ENCODE results near the gene TDRD7.

Gene TDRD7

DNA sequence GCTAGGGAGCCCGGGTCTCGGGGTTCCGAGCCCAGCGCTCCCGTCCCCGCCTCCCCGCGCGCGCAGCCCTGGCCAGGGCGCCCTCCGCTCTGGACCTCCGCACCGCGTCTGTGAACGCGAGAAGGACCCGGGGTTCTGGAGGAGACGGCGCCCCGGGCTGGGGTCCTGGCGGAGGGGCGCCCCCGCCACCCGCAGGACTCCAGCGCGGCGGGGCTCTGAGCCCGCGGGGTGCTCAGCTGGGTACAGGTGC, 90.0 kb downstream of the TDRD7 start:
- peak overlapping the region in 4 of 5 donors; percentile 64 to 77 (median 68) for H3K4me3 ChIP-seq (ENCODE audit: low read depth in 1 of 5, low read length in 5 of 5)
- no peaks in the 10 kb centered on the region for H3K9me3 ChIP-seq (ENCODE audit: control insufficient read depth in 5 of 5, low read length in 5 of 5)
- peaks cover 0 to 12% (median 6%) of the 10 kb centered on the region in 5 donors for H3K27me3 ChIP-seq (ENCODE audit: control insufficient read depth in 5 of 5, insufficient read depth in 4 of 5, low read length in 5 of 5)
- H3K27ac ChIP-seq (ENCODE audit: low read depth, low read length) = no peak overlapping the region
- peaks cover 0 to 23% (median 21%) of the 10 kb centered on the region in 5 donors for H3K4me1 ChIP-seq (ENCODE audit: control insufficient read depth in 5 of 5, insufficient read depth in 5 of 5, low read length in 5 of 5)
- peaks cover 0 to 2% (median 1%) of the 10 kb centered on the region in 5 donors for H3K36me3 ChIP-seq (ENCODE audit: control insufficient read depth in 5 of 5, insufficient read depth in 5 of 5, low read length in 5 of 5)
- peak overlapping the region in 3 of 5 donors; percentile 32 to 61 (median 60) for H3K9ac ChIP-seq (ENCODE audit: low read length in 5 of 5)

DNA sequence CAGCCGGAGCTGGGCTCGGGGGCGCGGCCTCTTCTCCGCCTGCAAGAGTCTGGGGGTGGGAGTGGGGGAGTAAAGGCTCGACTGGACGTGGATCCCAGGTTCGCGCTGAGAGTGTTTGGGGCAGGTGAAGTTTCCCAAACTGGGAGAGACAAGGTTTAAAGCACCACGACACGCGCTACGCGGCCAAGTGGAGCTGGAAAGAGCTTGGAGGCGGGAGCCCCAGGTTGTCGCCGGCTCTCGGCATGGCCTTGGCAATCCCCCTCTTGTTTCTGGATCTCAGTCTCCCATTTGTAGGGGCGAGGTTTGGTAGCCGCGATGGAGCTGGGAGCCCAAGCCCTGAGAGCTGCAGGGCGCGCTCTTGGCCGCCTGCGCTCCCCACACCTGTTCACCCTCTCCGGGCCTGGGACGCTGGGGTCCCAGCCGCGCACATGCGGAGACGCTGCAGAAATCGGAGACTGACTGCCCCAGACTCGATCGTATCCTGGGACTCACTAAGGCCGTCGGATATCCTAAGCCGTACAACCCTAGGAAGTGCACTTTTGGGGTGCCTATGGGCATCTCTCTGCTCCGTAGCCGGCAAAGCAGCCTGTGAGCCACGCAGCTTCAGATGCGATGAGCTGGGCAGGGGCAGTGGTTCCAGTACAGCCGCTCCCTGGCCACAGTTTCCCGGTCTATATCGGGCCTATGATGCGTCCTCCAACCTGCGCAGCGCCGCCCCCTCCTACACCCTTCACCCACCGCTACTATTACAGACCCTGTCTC, 90.5 kb downstream of the TDRD7 start:
- Histone ChIP-seq H3K4me3 (ENCODE audit: low read depth in 1 of 5, low read length in 5 of 5) (peak overlapping the region; percentile 60 to 77 (median 66)), H3K4me1 (ENCODE audit: control insufficient read depth in 5 of 5, insufficient read depth in 5 of 5, low read length in 5 of 5) (peaks cover 0 to 23% (median 21%) of the 10 kb centered on the region in 5 donors), H3K36me3 (ENCODE audit: control insufficient read depth in 5 of 5, insufficient read depth in 5 of 5, low read length in 5 of 5) (no peaks in the 10 kb centered on the region), H3K9me3 (ENCODE audit: control insufficient read depth in 5 of 5, low read length in 5 of 5) (no peaks in the 10 kb centered on the region), H3K27ac (ENCODE audit: low read depth, low read length) (no peak overlapping the region), H3K27me3 (ENCODE audit: control insufficient read depth in 5 of 5, insufficient read depth in 4 of 5, low read length in 5 of 5) (peaks cover 0 to 12% (median 6%) of the 10 kb centered on the region in 5 donors), H3K9ac (ENCODE audit: low read length in 5 of 5) (peak overlapping the region in 3 of 5 donors; percentile 32 to 61 (median 60))

DNA sequence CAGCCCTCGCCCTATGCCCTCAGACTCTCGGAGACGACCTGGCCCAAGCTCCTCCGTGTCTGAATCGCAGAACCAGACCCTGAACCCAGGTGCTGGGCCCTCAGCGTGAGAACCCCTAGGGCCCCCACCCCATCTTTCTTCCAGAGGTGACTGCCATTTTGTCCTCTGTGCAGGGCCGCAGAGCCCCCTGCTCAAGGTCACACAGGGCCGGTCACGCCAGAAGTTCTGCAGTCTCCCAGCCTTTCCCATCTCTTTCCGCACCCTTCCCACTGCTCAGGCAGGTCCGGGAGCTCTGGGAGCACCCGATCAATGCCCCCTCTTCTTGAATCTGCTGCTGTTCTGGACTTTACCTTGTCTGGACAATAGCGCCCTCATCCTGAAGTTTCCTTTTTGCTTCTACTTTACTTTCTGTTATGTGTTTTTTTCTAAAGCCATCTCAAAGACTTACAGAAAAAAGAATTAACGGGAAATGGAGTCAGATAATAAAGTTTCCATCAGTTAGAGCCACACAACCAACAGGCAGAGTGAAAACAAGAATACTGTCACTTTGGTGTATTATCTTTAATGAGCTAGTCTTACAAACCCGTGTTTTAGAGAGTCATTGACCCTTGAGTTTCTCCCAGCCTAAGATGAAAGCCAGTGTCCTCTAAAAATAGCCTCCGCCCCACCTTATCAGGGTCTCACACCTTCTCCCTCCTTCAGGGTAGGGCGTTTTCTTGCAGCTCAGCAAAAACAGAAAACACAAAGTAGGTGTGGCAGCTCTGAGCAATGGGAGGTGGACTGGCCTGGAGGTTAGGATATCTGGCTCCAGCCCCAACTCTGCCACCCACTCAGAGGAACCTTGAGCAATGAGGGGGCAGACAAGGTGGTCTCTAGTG, 91.3 kb downstream of the TDRD7 start:
- no peak overlapping the region for H3K27ac ChIP-seq (ENCODE audit: low read depth, low read length)
- H3K36me3 ChIP-seq (ENCODE audit: control insufficient read depth in 5 of 5, insufficient read depth in 5 of 5, low read length in 5 of 5) = no peaks in the 10 kb centered on the region
- H3K4me3 ChIP-seq (ENCODE audit: low read depth in 1 of 5, low read length in 5 of 5) = peak overlapping the region in 4 of 5 donors; percentile 64 to 77 (median 68)
- peak overlapping the region in 1 of 5 donors; percentile 60 for H3K9ac ChIP-seq (ENCODE audit: low read length in 5 of 5)
- H3K9me3 ChIP-seq (ENCODE audit: control insufficient read depth in 5 of 5, low read length in 5 of 5) = no peaks in the 10 kb centered on the region
- H3K27me3 ChIP-seq (ENCODE audit: control insufficient read depth in 5 of 5, insufficient read depth in 4 of 5, low read length in 5 of 5) = peaks cover 0 to 12% (median 6%) of the 10 kb centered on the region in 5 donors
- H3K4me1 ChIP-seq (ENCODE audit: control insufficient read depth in 5 of 5, insufficient read depth in 5 of 5, low read length in 5 of 5) = peaks cover 0 to 23% (median 21%) of the 10 kb centered on the region in 5 donors

DNA sequence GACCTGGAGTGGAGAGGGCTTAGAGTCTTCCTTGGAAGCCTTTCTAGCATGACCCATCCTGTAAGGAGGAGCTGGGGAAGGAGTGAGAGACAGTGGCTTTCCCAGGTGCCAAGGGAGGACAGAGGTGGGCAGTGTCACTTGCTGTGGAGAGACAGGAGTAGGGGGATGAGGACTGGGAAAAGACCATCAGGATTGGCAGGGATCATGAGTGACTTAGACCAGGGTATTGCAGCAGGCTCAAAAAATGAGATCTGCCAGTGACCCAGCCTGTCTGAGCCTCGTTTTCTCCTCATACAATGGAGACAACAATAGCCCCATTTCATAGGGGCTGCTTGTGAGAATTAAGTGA, 91.9 kb downstream of the TDRD7 start:
- no peaks in the 10 kb centered on the region for H3K9me3 ChIP-seq (ENCODE audit: control insufficient read depth in 5 of 5, low read length in 5 of 5)
- peaks cover 0 to 12% (median 6%) of the 10 kb centered on the region in 5 donors for H3K27me3 ChIP-seq (ENCODE audit: control insufficient read depth in 5 of 5, insufficient read depth in 4 of 5, low read length in 5 of 5)
- H3K9ac ChIP-seq (ENCODE audit: low read length in 5 of 5) = no peak overlapping the region
- no peak overlapping the region for H3K4me3 ChIP-seq (ENCODE audit: low read depth in 1 of 5, low read length in 5 of 5)
- peaks cover 0 to 23% (median 21%) of the 10 kb centered on the region in 5 donors for H3K4me1 ChIP-seq (ENCODE audit: control insufficient read depth in 5 of 5, insufficient read depth in 5 of 5, low read length in 5 of 5)
- H3K27ac ChIP-seq (ENCODE audit: low read depth, low read length) = no peak overlapping the region
- H3K36me3 ChIP-seq (ENCODE audit: control insufficient read depth in 5 of 5, insufficient read depth in 5 of 5, low read length in 5 of 5) = no peaks in the 10 kb centered on the region

DNA sequence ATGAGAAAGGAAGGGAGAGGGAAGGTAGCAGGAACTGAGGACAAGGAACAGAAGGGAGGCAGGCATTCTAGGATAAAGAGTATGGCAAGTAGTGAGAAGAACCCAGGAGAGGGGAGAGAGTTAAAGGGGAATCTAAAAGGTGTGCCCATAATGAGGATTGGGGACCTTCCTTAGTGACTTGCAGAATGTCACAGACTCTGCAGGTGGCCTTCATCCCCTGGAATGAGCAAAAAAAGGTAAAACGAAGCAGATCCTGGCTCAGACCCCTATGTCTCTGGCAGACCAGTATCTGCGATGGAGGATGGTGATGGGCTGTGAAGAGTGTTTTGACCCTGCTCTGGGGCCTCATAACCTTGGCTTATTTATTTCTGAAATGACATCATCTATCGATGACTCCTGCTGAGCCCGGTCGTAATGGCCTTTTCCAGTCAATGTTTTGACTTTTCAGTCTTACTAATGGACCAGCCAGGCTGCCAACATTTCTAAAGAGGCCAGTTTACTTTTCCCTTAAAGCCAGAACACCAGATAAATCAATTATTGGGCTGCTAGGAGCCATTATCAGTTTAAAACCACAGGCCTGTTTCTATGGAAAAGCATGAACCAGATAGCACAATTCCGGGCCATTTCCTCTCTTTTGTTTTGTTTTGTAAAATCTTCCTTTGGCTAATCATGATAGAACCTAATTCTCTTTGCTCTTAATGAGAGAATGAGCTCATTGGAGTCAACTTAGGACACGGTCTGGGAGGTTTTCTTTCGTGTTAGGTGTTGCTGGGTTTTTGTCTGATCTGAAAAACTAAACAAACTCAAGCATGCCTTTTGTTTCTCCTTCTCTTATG, 92.7 kb downstream of the TDRD7 start:
- Histone ChIP-seq H3K27me3 (ENCODE audit: control insufficient read depth in 5 of 5, insufficient read depth in 4 of 5, low read length in 5 of 5) (peaks cover 0 to 12% (median 6%) of the 10 kb centered on the region in 5 donors), H3K9me3 (ENCODE audit: control insufficient read depth in 5 of 5, low read length in 5 of 5) (no peaks in the 10 kb centered on the region), H3K9ac (ENCODE audit: low read length in 5 of 5) (no peak overlapping the region), H3K36me3 (ENCODE audit: control insufficient read depth in 5 of 5, insufficient read depth in 5 of 5, low read length in 5 of 5) (no peaks in the 10 kb centered on the region), H3K4me1 (ENCODE audit: control insufficient read depth in 5 of 5, insufficient read depth in 5 of 5, low read length in 5 of 5) (peaks cover 0 to 23% (median 21%) of the 10 kb centered on the region in 5 donors), H3K27ac (ENCODE audit: low read depth, low read length) (no peak overlapping the region), H3K4me3 (ENCODE audit: low read depth in 1 of 5, low read length in 5 of 5) (no peak overlapping the region)

DNA sequence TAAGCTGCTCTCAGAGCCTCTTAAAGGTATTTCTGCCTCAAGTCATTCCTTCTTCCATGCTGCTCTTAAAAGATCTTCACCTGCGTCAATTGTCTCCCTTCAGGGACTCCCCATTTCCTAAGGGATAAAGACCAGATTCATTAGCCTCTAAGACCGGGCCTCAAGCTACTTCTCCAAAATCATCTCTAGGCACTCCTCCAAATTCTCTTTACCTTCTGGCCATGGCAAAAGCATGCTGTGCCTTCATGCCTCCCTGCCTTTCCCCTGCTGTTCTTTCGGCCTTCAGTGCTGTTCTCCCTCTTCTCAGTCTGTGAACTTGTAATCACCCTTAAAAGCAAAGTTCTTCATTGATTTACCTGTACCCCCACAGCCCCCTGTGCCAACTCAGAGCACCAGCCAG, 93.9 kb downstream of the TDRD7 start:
- Histone ChIP-seq H3K4me1 (ENCODE audit: control insufficient read depth in 5 of 5, insufficient read depth in 5 of 5, low read length in 5 of 5) (peaks cover 0 to 21% (median 21%) of the 10 kb centered on the region in 5 donors), H3K9ac (ENCODE audit: low read length in 5 of 5) (no peak overlapping the region), H3K27me3 (ENCODE audit: control insufficient read depth in 5 of 5, insufficient read depth in 4 of 5, low read length in 5 of 5) (peaks cover 0 to 12% (median 6%) of the 10 kb centered on the region in 5 donors), H3K27ac (ENCODE audit: low read depth, low read length) (no peak overlapping the region), H3K9me3 (ENCODE audit: control insufficient read depth in 5 of 5, low read length in 5 of 5) (no peaks in the 10 kb centered on the region), H3K36me3 (ENCODE audit: control insufficient read depth in 5 of 5, insufficient read depth in 5 of 5, low read length in 5 of 5) (no peaks in the 10 kb centered on the region), H3K4me3 (ENCODE audit: low read depth in 1 of 5, low read length in 5 of 5) (no peak overlapping the region)

DNA sequence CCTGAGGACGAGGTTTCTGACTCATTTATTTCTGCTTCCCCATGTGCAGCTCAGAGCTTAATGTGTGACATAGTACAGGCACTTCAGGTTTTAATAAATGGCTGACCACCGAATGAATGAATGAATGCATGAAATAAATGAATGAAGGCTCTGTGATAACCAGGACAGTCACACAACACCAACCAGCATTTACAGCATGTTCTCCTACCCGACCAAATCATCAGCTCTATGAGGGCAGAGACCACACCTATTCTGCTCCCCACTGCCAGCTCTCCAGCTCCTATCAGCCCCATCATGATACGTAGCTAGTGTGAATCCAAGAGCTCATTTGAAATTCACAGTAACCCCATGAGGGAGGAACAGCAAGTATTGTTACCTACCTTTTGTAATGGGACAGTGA, 94.4 kb downstream of the TDRD7 start:
- Histone ChIP-seq H3K9me3 (ENCODE audit: control insufficient read depth in 5 of 5, low read length in 5 of 5) (no peaks in the 10 kb centered on the region), H3K4me3 (ENCODE audit: low read depth in 1 of 5, low read length in 5 of 5) (no peak overlapping the region), H3K36me3 (ENCODE audit: control insufficient read depth in 5 of 5, insufficient read depth in 5 of 5, low read length in 5 of 5) (no peaks in the 10 kb centered on the region), H3K9ac (ENCODE audit: low read length in 5 of 5) (no peak overlapping the region), H3K27me3 (ENCODE audit: control insufficient read depth in 5 of 5, insufficient read depth in 4 of 5, low read length in 5 of 5) (peaks cover 0 to 12% (median 6%) of the 10 kb centered on the region in 5 donors), H3K27ac (ENCODE audit: low read depth, low read length) (no peak overlapping the region), H3K4me1 (ENCODE audit: control insufficient read depth in 5 of 5, insufficient read depth in 5 of 5, low read length in 5 of 5) (peaks cover 0 to 18% (median 16%) of the 10 kb centered on the region in 5 donors)

DNA sequence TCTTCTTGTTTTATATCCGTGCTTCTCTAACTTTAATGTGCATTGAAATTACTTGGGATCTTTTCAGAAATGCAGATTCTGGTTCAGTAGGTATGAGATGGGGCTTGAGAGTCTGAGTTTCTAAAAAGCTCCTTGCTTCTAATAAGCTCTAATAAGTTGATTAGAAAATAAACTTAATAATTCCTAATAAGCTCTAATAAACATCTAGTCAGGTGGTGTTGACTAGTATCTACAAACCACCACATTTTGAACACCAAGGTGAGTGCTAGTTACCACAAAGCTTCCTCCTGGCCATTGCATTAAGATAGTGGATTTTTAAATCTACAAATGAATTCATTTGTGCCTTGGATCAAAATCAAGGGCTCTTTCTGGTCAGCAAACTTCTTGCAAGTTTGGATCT, 94.9 kb downstream of the TDRD7 start:
- H3K9me3 ChIP-seq (ENCODE audit: control insufficient read depth in 5 of 5, low read length in 5 of 5) = no peaks in the 10 kb centered on the region
- no peaks in the 10 kb centered on the region for H3K36me3 ChIP-seq (ENCODE audit: control insufficient read depth in 5 of 5, insufficient read depth in 5 of 5, low read length in 5 of 5)
- H3K27me3 ChIP-seq (ENCODE audit: control insufficient read depth in 5 of 5, insufficient read depth in 4 of 5, low read length in 5 of 5) = peaks cover 0 to 12% (median 6%) of the 10 kb centered on the region in 5 donors
- H3K9ac ChIP-seq (ENCODE audit: low read length in 5 of 5) = no peak overlapping the region
- H3K4me3 ChIP-seq (ENCODE audit: low read depth in 1 of 5, low read length in 5 of 5) = no peak overlapping the region
- H3K4me1 ChIP-seq (ENCODE audit: control insufficient read depth in 5 of 5, insufficient read depth in 5 of 5, low read length in 5 of 5) = peaks cover 0 to 17% (median 15%) of the 10 kb centered on the region in 5 donors
- no peak overlapping the region for H3K27ac ChIP-seq (ENCODE audit: low read depth, low read length)

DNA sequence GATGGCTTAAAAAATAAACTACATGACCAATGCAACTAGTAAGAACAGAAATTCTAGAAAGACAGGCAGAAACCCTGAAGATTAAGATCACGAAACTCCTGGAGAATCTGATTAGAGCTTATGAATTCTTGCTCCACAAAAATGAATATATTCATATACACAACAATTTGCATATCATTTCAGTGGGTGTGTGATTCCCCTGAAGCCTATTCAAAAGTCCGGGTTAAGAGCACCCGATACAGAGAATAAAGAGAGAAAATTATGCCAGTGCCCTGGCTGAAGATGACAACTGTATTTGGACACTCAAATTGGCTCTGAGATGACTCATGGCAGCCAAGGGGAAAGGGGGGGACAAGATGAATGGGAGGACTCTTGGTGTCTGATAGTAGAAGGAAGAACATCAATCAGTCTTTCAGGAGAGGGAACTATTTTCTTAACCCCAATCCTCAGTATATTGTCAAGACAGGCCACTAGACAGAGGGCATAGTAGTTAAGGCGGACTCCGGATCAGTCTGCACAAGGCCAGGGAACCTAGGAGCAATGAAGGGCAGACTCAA, 95.6 kb downstream of the TDRD7 start:
- Histone ChIP-seq H3K27ac (ENCODE audit: low read depth, low read length) (no peak overlapping the region), H3K36me3 (ENCODE audit: control insufficient read depth in 5 of 5, insufficient read depth in 5 of 5, low read length in 5 of 5) (no peaks in the 10 kb centered on the region)

More for the DNA sequence above, 95.6 kb downstream of the TDRD7 start:
- peaks cover 0 to 11% (median 6%) of the 10 kb centered on the region in 5 donors for H3K27me3 ChIP-seq (ENCODE audit: control insufficient read depth in 5 of 5, insufficient read depth in 4 of 5, low read length in 5 of 5)
- H3K4me3 ChIP-seq (ENCODE audit: low read depth in 1 of 5, low read length in 5 of 5) = no peak overlapping the region
- H3K9ac ChIP-seq (ENCODE audit: low read length in 5 of 5) = no peak overlapping the region
- peaks cover 0 to 10% (median 7%) of the 10 kb centered on the region in 5 donors for H3K4me1 ChIP-seq (ENCODE audit: control insufficient read depth in 5 of 5, insufficient read depth in 5 of 5, low read length in 5 of 5)
- no peaks in the 10 kb centered on the region for H3K9me3 ChIP-seq (ENCODE audit: control insufficient read depth in 5 of 5, low read length in 5 of 5)
